ENCODE data around the gene B4GALT6. TPM values are rescaled to one million over a fixed set of nuclear protein-coding genes. Genes with fewer than 3 reads are reported as not detected.

The B4GALT6 gene
- total RNA-seq, 6 donors from 2014 or later, result 0.55 to 3.4 (median 1.8) TPM; not detected in 1

DNA sequence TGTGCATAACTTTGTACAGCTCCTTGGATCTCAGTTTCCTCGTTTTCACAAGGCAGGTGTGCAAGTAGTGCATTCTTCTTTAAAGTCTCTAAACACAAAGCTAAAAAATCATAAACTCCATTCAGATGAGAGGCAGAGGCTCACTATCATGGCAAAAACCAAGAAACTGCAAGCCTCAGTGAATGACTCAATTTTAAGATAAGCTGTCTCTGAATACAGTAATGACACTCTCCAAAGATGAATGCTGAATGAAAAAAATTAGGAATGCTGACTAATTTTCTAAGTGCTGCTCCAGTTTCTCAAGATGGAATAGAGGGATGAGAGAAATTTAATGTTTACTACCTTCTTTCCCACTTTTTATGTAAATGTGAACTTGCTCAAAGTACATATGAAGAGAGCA lies 17.2 kb downstream of the B4GALT6 start:
- no peak for DNase-seq
- H3K27me3 ChIP-seq, result no peaks in the 10 kb centered on the region
- H3K36me3 ChIP-seq, result no peaks in the 10 kb centered on the region
- H3K9me3 ChIP-seq, result no peaks in the 10 kb centered on the region
- TF ChIP-seq, protein P1, sequence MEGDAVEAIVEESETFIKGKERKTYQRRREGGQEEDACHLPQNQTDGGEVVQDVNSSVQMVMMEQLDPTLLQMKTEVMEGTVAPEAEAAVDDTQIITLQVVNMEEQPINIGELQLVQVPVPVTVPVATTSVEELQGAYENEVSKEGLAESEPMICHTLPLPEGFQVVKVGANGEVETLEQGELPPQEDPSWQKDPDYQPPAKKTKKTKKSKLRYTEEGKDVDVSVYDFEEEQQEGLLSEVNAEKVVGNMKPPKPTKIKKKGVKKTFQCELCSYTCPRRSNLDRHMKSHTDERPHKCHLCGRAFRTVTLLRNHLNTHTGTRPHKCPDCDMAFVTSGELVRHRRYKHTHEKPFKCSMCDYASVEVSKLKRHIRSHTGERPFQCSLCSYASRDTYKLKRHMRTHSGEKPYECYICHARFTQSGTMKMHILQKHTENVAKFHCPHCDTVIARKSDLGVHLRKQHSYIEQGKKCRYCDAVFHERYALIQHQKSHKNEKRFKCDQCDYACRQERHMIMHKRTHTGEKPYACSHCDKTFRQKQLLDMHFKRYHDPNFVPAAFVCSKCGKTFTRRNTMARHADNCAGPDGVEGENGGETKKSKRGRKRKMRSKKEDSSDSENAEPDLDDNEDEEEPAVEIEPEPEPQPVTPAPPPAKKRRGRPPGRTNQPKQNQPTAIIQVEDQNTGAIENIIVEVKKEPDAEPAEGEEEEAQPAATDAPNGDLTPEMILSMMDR (IDR thresholded peaks at IDR 0.05), result no peak
- TF ChIP-seq POLR2AphosphoS5 (IDR thresholded peaks at IDR 0.05) (no peak), POLR2A (IDR thresholded peaks at IDR 0.05) (no peak), EP300 (IDR thresholded peaks at IDR 0.05) (no peak)
- no peak overlapping the region for H3K27ac ChIP-seq
- no peak for ATAC-seq (ENCODE audit: low FRiP score in 2 of 2)
- 62 to 75% methylated on average over 1 of the region's 1 CpG for WGBS, 2 donors
- H3K4me1 ChIP-seq, result no peaks in the 10 kb centered on the region
- H3K4me3 ChIP-seq, result no peak overlapping the region

DNA sequence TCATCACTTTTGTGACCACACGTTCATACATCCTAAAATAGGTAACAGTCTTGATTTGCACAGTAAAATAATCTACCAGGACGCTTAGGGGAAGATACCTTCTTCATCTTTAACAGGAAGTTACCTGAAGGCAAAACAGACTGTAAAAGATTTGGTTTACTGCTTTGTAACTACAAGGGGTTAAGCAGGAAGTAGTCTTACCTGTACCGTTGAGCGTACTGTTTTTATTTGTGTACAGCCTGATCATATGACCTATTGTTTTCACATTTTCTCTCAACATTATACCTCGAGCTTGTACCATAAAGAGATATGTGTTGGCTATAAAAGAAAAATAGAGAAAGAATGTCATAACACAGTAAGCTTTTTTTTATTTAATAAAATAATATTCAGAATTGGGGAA lies 18.3 kb downstream of the B4GALT6 start:
- Histone ChIP-seq H3K27me3 (no peaks in the 10 kb centered on the region), H3K27ac (no peak overlapping the region), H3K9me3 (no peaks in the 10 kb centered on the region), H3K4me1 (no peaks in the 10 kb centered on the region), H3K4me3 (no peak overlapping the region), H3K36me3 (no peaks in the 10 kb centered on the region)
- no peak for TF ChIP-seq POLR2AphosphoS5 (IDR thresholded peaks at IDR 0.05)
- TF ChIP-seq, protein P1 (IDR thresholded peaks at IDR 0.05), result no peak
- no peak for TF ChIP-seq EP300 (IDR thresholded peaks at IDR 0.05)
- no peak for TF ChIP-seq POLR2A (IDR thresholded peaks at IDR 0.05)
- no peak for DNase-seq
- no peak for ATAC-seq (ENCODE audit: low FRiP score in 2 of 2)
- 77 to 87% methylated on average over 5 of the region's 5 CpGs for WGBS, 2 donors

DNA sequence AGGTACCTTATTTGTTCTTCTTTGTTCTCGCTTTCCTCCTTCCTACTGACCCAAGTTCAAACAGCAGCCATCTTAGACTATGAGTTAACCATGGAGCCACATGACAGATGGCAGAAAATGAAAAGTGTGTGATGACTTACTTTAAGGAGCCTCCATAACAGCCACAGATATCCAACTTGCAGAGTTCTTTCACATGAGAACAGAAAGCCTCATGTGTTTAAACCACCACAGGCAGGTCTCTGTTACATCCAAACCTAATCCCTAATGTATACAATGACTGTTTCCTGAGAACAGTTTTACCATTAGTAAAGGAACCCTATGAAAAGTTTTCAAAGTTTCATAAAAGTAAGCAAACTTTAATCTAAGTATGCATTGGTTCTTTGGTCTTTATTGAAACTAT lies 20.3 kb downstream of the B4GALT6 start:
- no peak overlapping the region for H3K27ac ChIP-seq
- 94 to 100% methylated on average over 1 of the region's 1 CpG for WGBS, 2 donors
- ATAC-seq (ENCODE audit: low FRiP score in 2 of 2) (no peak), DNase-seq (no peak)
- H3K9me3 ChIP-seq, result no peaks in the 10 kb centered on the region
- no peaks in the 10 kb centered on the region for H3K36me3 ChIP-seq
- no peak overlapping the region for H3K4me3 ChIP-seq
- no peaks in the 10 kb centered on the region for H3K27me3 ChIP-seq
- TF ChIP-seq POLR2AphosphoS5 (IDR thresholded peaks at IDR 0.05), result no peak
- TF ChIP-seq EP300 (IDR thresholded peaks at IDR 0.05), result no peak
- TF ChIP-seq POLR2A (IDR thresholded peaks at IDR 0.05), result no peak
- TF ChIP-seq, protein P1 (IDR thresholded peaks at IDR 0.05), result no peak
- H3K4me1 ChIP-seq, result peaks cover 0 to 3% (median 1%) of the 10 kb centered on the region in 4 donors

DNA sequence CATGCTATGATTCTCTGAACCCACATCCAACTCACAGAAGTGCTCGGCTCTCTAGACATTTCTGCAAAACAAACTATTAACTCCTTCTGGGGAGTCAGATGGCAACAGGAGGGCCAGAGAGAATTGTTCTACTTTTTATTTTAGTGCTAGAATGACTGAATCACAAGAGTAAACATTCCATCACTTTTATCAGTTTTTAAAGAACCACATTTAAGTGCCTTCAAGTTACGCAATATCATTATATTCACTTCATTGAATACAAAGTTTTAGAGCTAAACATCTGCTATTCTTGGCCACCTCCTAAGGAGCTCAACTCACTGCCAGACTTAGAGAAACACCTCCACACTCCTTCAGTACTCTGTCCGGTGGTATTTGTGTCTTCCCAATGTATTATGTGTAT lies 22.4 kb downstream of the B4GALT6 start:
- TF ChIP-seq POLR2AphosphoS5 (IDR thresholded peaks at IDR 0.05) (no peak), EP300 (IDR thresholded peaks at IDR 0.05) (no peak), POLR2A (IDR thresholded peaks at IDR 0.05) (no peak)
- TF ChIP-seq, protein P1 (IDR thresholded peaks at IDR 0.05), result no peak
- H3K4me1 ChIP-seq, result peaks cover 0 to 4% (median 3%) of the 10 kb centered on the region in 4 donors
- no peaks in the 10 kb centered on the region for H3K36me3 ChIP-seq
- no peak for ATAC-seq (ENCODE audit: low FRiP score in 2 of 2)
- no peak for DNase-seq
- 40 to 41% methylated on average over 3 of the region's 3 CpGs for WGBS, 2 donors
- no peak overlapping the region for H3K27ac ChIP-seq
- no peaks in the 10 kb centered on the region for H3K9me3 ChIP-seq
- H3K27me3 ChIP-seq, result no peaks in the 10 kb centered on the region
- no peak overlapping the region for H3K4me3 ChIP-seq

DNA sequence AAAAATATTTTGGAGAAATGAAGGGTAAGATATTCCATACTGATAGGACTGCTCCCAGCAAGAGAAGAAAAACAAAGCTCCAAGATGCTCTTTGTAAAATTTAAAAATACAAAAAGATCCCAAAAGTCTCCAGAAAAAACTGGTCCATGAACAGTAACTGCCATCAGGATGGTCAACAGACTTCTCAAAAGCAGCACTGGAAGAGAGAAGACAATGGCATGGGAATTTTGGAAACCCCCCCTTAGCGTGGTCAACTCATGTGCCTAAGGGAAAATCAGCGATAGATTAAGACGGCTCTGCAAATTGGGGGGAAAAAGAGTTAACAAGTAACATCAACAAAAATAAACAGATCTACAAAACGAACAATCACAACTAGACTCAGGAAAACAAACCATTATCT lies 23.6 kb downstream of the B4GALT6 start:
- H3K4me1 ChIP-seq, result peaks cover 0 to 4% (median 3%) of the 10 kb centered on the region in 4 donors
- ATAC-seq (ENCODE audit: low FRiP score in 2 of 2) (no peak), DNase-seq (no peak)
- H3K27ac ChIP-seq, result no peak overlapping the region
- H3K9me3 ChIP-seq, result no peaks in the 10 kb centered on the region
- no peak overlapping the region for H3K4me3 ChIP-seq
- no peaks in the 10 kb centered on the region for H3K27me3 ChIP-seq
- no peaks in the 10 kb centered on the region for H3K36me3 ChIP-seq
- WGBS, 2 donors, result 87 to 95% methylated on average over 4 of the region's 4 CpGs
- TF ChIP-seq POLR2AphosphoS5 (IDR thresholded peaks at IDR 0.05), result no peak
- TF ChIP-seq, protein P1 (IDR thresholded peaks at IDR 0.05), result no peak
- TF ChIP-seq EP300 (IDR thresholded peaks at IDR 0.05), result no peak
- TF ChIP-seq POLR2A (IDR thresholded peaks at IDR 0.05), result no peak

Measured in upper lobe of left lung (tissue), 6 donors.